ENCODE data around the gene NRG3.

The NRG3 gene

GRCh38 chr10:81953420-81953819, 78.4 kb downstream of the NRG3 start:
- Histone ChIP-seq H3K9me3 (ENCODE audit: control insufficient read depth, low read length) (no peaks in the 10 kb centered on the region), H3K27ac (ENCODE audit: low read depth, low read length, severe bottlenecking) (no peak overlapping the region), H3K4me1 (ENCODE audit: control insufficient read depth, insufficient read depth, low read length, poor library complexity, severe bottlenecking) (no peaks in the 10 kb centered on the region), H3K4me3 (ENCODE audit: extremely low read depth, insufficient read depth, low read length, poor library complexity, severe bottlenecking) (no peak overlapping the region), H3K36me3 (ENCODE audit: control insufficient read depth, insufficient read depth, low read length) (no peaks in the 10 kb centered on the region)

GRCh38 chr10:81957976-81958375, 83.0 kb downstream of the NRG3 start:
- Histone ChIP-seq H3K27ac (ENCODE audit: low read depth, low read length, severe bottlenecking) (no peak overlapping the region), H3K4me1 (ENCODE audit: control insufficient read depth, insufficient read depth, low read length, poor library complexity, severe bottlenecking) (no peaks in the 10 kb centered on the region), H3K4me3 (ENCODE audit: extremely low read depth, insufficient read depth, low read length, poor library complexity, severe bottlenecking) (no peak overlapping the region), H3K36me3 (ENCODE audit: control insufficient read depth, insufficient read depth, low read length) (no peaks in the 10 kb centered on the region), H3K9me3 (ENCODE audit: control insufficient read depth, low read length) (no peaks in the 10 kb centered on the region)
- WGBS, 2 experiments (ENCODE audit: insufficient coverage in 2 of 2): 50 to 100% methylated on average over 1 of the region's 2 CpGs

GRCh38 chr10:81959016-81959415, 84.0 kb downstream of the NRG3 start:
- Histone ChIP-seq H3K4me3 (ENCODE audit: extremely low read depth, insufficient read depth, low read length, poor library complexity, severe bottlenecking) (no peak overlapping the region), H3K36me3 (ENCODE audit: control insufficient read depth, insufficient read depth, low read length) (no peaks in the 10 kb centered on the region), H3K9me3 (ENCODE audit: control insufficient read depth, low read length) (no peaks in the 10 kb centered on the region), H3K4me1 (ENCODE audit: control insufficient read depth, insufficient read depth, low read length, poor library complexity, severe bottlenecking) (no peaks in the 10 kb centered on the region), H3K27ac (ENCODE audit: low read depth, low read length, severe bottlenecking) (no peak overlapping the region)

GRCh38 chr10:81961451-81962184, 86.6 kb downstream of the NRG3 start:
- WGBS, 2 experiments (ENCODE audit: insufficient coverage in 2 of 2): 92% methylated on average over 2 of the region's 2 CpGs; no CpG with 5 or more reads in 1 of the 2 experiments
- Histone ChIP-seq H3K4me3 (ENCODE audit: extremely low read depth, insufficient read depth, low read length, poor library complexity, severe bottlenecking) (no peak overlapping the region), H3K27ac (ENCODE audit: low read depth, low read length, severe bottlenecking) (no peak overlapping the region), H3K36me3 (ENCODE audit: control insufficient read depth, insufficient read depth, low read length) (no peaks in the 10 kb centered on the region), H3K4me1 (ENCODE audit: control insufficient read depth, insufficient read depth, low read length, poor library complexity, severe bottlenecking) (no peaks in the 10 kb centered on the region), H3K9me3 (ENCODE audit: control insufficient read depth, low read length) (no peaks in the 10 kb centered on the region)

- no peaks in the 10 kb centered on the region for H3K9me3 ChIP-seq (ENCODE audit: control insufficient read depth, low read length)
- no peak overlapping the region for H3K4me3 ChIP-seq (ENCODE audit: extremely low read depth, insufficient read depth, low read length, poor library complexity, severe bottlenecking)
- H3K27ac ChIP-seq (ENCODE audit: low read depth, low read length, severe bottlenecking): no peak overlapping the region
- H3K36me3 ChIP-seq (ENCODE audit: control insufficient read depth, insufficient read depth, low read length): no peaks in the 10 kb centered on the region
- H3K4me1 ChIP-seq (ENCODE audit: control insufficient read depth, insufficient read depth, low read length, poor library complexity, severe bottlenecking): no peaks in the 10 kb centered on the region
- 80 to 93% methylated on average over 1 to 7 of the region's 9 CpGs for WGBS, 2 experiments (ENCODE audit: insufficient coverage in 2 of 2)
These were observed 88.6 kb downstream of the NRG3 start for GRCh38 chr10:81963606-81964005.

- Histone ChIP-seq H3K36me3 (ENCODE audit: control insufficient read depth, insufficient read depth, low read length) (no peaks in the 10 kb centered on the region), H3K27ac (ENCODE audit: low read depth, low read length, severe bottlenecking) (no peak overlapping the region), H3K4me1 (ENCODE audit: control insufficient read depth, insufficient read depth, low read length, poor library complexity, severe bottlenecking) (no peaks in the 10 kb centered on the region), H3K9me3 (ENCODE audit: control insufficient read depth, low read length) (no peaks in the 10 kb centered on the region), H3K4me3 (ENCODE audit: extremely low read depth, insufficient read depth, low read length, poor library complexity, severe bottlenecking) (no peak overlapping the region)
These were observed 92.7 kb downstream of the NRG3 start for GRCh38 chr10:81967716-81968115.

GRCh38 chr10:81969136-81969535, 94.1 kb downstream of the NRG3 start:
- WGBS, 2 experiments (ENCODE audit: insufficient coverage in 2 of 2): 80% methylated on average over 1 of the region's 2 CpGs; no CpG with 5 or more reads in 1 of the 2 experiments
- no peaks in the 10 kb centered on the region for H3K36me3 ChIP-seq (ENCODE audit: control insufficient read depth, insufficient read depth, low read length)
- H3K9me3 ChIP-seq (ENCODE audit: control insufficient read depth, low read length): no peaks in the 10 kb centered on the region
- no peak overlapping the region for H3K27ac ChIP-seq (ENCODE audit: low read depth, low read length, severe bottlenecking)
- H3K4me1 ChIP-seq (ENCODE audit: control insufficient read depth, insufficient read depth, low read length, poor library complexity, severe bottlenecking): no peaks in the 10 kb centered on the region
- no peak overlapping the region for H3K4me3 ChIP-seq (ENCODE audit: extremely low read depth, insufficient read depth, low read length, poor library complexity, severe bottlenecking)

GRCh38 chr10:81978238-81978637, 103.2 kb downstream of the NRG3 start:
- Histone ChIP-seq H3K27ac (ENCODE audit: low read depth, low read length, severe bottlenecking) (no peak overlapping the region), H3K9me3 (ENCODE audit: control insufficient read depth, low read length) (no peaks in the 10 kb centered on the region), H3K36me3 (ENCODE audit: control insufficient read depth, insufficient read depth, low read length) (no peaks in the 10 kb centered on the region), H3K4me1 (ENCODE audit: control insufficient read depth, insufficient read depth, low read length, poor library complexity, severe bottlenecking) (no peaks in the 10 kb centered on the region), H3K4me3 (ENCODE audit: extremely low read depth, insufficient read depth, low read length, poor library complexity, severe bottlenecking) (no peak overlapping the region)
- no CpG with 5 or more reads among the region's 2 CpGs for WGBS, 2 experiments (ENCODE audit: insufficient coverage in 2 of 2)

- Histone ChIP-seq H3K36me3 (ENCODE audit: control insufficient read depth, insufficient read depth, low read length) (no peaks in the 10 kb centered on the region), H3K9me3 (ENCODE audit: control insufficient read depth, low read length) (no peaks in the 10 kb centered on the region), H3K27ac (ENCODE audit: low read depth, low read length, severe bottlenecking) (no peak overlapping the region), H3K4me1 (ENCODE audit: control insufficient read depth, insufficient read depth, low read length, poor library complexity, severe bottlenecking) (no peaks in the 10 kb centered on the region), H3K4me3 (ENCODE audit: extremely low read depth, insufficient read depth, low read length, poor library complexity, severe bottlenecking) (no peak overlapping the region)
- WGBS, 2 experiments (ENCODE audit: insufficient coverage in 2 of 2): 100% methylated on average over 1 of the region's 1 CpG; no CpG with 5 or more reads in 1 of the 2 experiments
These were observed 106.7 kb downstream of the NRG3 start for GRCh38 chr10:81981724-81982123.

- 92 to 100% methylated on average over 1 of the region's 3 CpGs for WGBS, 2 experiments (ENCODE audit: insufficient coverage in 2 of 2)
- no peak overlapping the region for H3K27ac ChIP-seq (ENCODE audit: low read depth, low read length, severe bottlenecking)
- no peaks in the 10 kb centered on the region for H3K36me3 ChIP-seq (ENCODE audit: control insufficient read depth, insufficient read depth, low read length)
- H3K4me3 ChIP-seq (ENCODE audit: extremely low read depth, insufficient read depth, low read length, poor library complexity, severe bottlenecking): no peak overlapping the region
- no peaks in the 10 kb centered on the region for H3K9me3 ChIP-seq (ENCODE audit: control insufficient read depth, low read length)
- no peaks in the 10 kb centered on the region for H3K4me1 ChIP-seq (ENCODE audit: control insufficient read depth, insufficient read depth, low read length, poor library complexity, severe bottlenecking)
These were observed 109.4 kb downstream of the NRG3 start for GRCh38 chr10:81984428-81984827.

- no peak overlapping the region for H3K27ac ChIP-seq (ENCODE audit: low read depth, low read length, severe bottlenecking)
- H3K36me3 ChIP-seq (ENCODE audit: control insufficient read depth, insufficient read depth, low read length): no peaks in the 10 kb centered on the region
- WGBS, 2 experiments (ENCODE audit: insufficient coverage in 2 of 2): 85 to 86% methylated on average over 2 to 3 of the region's 3 CpGs
- no peaks in the 10 kb centered on the region for H3K9me3 ChIP-seq (ENCODE audit: control insufficient read depth, low read length)
- no peak overlapping the region for H3K4me3 ChIP-seq (ENCODE audit: extremely low read depth, insufficient read depth, low read length, poor library complexity, severe bottlenecking)
- no peaks in the 10 kb centered on the region for H3K4me1 ChIP-seq (ENCODE audit: control insufficient read depth, insufficient read depth, low read length, poor library complexity, severe bottlenecking)
These were observed 120.3 kb downstream of the NRG3 start for GRCh38 chr10:81995254-81995653.
